ENCODE data around the gene ANKHD1. TPM values are rescaled to one million over a fixed set of nuclear protein-coding genes. Genes with fewer than 3 reads are reported as not detected.

Gene ANKHD1
- total RNA-seq, 1 experiment from 2014 or later = 113 TPM

DNA sequence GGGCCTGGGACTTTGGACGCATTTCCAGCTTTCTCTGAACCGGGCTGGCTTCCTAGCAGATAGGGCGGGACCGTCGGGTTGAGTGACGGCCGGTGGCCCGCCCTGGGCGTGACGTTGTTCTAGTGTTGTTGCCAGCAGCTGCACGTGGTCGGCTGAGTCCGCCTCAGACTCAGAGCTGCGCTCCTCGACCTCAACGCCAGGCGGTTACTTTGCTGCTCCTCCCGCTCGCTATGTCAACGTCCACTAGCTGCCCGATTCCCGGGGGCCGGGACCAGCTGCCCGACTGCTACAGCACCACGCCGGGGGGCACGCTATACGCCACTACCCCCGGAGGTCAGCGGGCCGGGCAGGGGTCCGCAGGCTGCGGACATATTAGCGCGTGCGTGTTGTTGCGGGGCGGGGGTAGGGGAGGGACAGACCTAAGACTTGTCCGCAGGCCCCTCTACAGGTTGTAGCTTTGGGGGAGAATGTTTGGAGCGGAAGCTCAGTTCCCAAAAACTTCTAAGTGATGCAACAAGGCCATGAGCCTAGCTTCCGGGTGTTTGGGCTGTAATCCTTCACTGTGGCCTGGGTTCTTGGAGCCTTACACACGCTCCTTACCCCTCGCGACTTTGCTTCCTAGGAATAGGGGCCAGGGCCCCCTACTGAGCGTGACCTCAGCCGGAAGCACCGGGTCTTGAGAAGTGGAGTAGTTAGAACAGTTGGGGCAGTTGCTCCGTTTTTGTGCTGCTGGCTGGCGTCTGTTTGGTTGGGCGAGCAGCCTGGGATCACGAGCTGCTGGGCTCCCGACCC lies 146.1 kb downstream of the ANKHD1 start, which contains the start of gene EIF4EBP3 (continued):
- TF ChIP-seq, protein P1, sequence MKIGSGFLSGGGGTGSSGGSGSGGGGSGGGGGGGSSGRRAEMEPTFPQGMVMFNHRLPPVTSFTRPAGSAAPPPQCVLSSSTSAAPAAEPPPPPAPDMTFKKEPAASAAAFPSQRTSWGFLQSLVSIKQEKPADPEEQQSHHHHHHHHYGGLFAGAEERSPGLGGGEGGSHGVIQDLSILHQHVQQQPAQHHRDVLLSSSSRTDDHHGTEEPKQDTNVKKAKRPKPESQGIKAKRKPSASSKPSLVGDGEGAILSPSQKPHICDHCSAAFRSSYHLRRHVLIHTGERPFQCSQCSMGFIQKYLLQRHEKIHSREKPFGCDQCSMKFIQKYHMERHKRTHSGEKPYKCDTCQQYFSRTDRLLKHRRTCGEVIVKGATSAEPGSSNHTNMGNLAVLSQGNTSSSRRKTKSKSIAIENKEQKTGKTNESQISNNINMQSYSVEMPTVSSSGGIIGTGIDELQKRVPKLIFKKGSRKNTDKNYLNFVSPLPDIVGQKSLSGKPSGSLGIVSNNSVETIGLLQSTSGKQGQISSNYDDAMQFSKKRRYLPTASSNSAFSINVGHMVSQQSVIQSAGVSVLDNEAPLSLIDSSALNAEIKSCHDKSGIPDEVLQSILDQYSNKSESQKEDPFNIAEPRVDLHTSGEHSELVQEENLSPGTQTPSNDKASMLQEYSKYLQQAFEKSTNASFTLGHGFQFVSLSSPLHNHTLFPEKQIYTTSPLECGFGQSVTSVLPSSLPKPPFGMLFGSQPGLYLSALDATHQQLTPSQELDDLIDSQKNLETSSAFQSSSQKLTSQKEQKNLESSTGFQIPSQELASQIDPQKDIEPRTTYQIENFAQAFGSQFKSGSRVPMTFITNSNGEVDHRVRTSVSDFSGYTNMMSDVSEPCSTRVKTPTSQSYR (CRISPR knock-in tag; IDR thresholded peaks at IDR 0.05) = no peak
- peak; percentile 83 for TF ChIP-seq NFATC4 (CRISPR knock-in tag; IDR thresholded peaks at IDR 0.05)
- TF ChIP-seq PREB (CRISPR knock-in tag; IDR thresholded peaks at IDR 0.05; ENCODE audit: borderline replicate concordance) = peak; percentile 23; the same call in 1 of the 2 replicates
- peak; percentile 99 for TF ChIP-seq FOXK1 (CRISPR knock-in tag; IDR thresholded peaks at IDR 0.05)
- TF ChIP-seq, protein P2, sequence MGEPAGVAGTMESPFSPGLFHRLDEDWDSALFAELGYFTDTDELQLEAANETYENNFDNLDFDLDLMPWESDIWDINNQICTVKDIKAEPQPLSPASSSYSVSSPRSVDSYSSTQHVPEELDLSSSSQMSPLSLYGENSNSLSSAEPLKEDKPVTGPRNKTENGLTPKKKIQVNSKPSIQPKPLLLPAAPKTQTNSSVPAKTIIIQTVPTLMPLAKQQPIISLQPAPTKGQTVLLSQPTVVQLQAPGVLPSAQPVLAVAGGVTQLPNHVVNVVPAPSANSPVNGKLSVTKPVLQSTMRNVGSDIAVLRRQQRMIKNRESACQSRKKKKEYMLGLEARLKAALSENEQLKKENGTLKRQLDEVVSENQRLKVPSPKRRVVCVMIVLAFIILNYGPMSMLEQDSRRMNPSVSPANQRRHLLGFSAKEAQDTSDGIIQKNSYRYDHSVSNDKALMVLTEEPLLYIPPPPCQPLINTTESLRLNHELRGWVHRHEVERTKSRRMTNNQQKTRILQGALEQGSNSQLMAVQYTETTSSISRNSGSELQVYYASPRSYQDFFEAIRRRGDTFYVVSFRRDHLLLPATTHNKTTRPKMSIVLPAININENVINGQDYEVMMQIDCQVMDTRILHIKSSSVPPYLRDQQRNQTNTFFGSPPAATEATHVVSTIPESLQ (CRISPR knock-in tag; IDR thresholded peaks at IDR 0.05) = no peak
- TF ChIP-seq, protein P3, sequence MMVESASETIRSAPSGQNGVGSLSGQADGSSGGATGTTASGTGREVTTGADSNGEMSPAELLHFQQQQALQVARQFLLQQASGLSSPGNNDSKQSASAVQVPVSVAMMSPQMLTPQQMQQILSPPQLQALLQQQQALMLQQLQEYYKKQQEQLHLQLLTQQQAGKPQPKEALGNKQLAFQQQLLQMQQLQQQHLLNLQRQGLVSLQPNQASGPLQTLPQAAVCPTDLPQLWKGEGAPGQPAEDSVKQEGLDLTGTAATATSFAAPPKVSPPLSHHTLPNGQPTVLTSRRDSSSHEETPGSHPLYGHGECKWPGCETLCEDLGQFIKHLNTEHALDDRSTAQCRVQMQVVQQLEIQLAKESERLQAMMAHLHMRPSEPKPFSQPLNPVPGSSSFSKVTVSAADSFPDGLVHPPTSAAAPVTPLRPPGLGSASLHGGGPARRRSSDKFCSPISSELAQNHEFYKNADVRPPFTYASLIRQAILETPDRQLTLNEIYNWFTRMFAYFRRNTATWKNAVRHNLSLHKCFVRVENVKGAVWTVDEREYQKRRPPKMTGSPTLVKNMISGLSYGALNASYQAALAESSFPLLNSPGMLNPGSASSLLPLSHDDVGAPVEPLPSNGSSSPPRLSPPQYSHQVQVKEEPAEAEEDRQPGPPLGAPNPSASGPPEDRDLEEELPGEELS (CRISPR knock-in tag; IDR thresholded peaks at IDR 0.05) = no peak
- no peak for TF ChIP-seq JUN (CRISPR knock-in tag; IDR thresholded peaks at IDR 0.05)
- peak; percentile 62; the same call in 1 of the 2 replicates for TF ChIP-seq CBFB (CRISPR knock-in tag; IDR thresholded peaks at IDR 0.05; ENCODE audit: low read depth)
- TF ChIP-seq PRRX2 (CRISPR knock-in tag; IDR thresholded peaks at IDR 0.05) = 0 out of 2 replicates have a peak, but pooled peaks have one; percentile 21
- TF ChIP-seq ZNF219 (CRISPR knock-in tag; IDR thresholded peaks at IDR 0.05; ENCODE audit: borderline replicate concordance) = no peak
- 0 out of 2 replicates have a peak, but pooled peaks have one; percentile 17 for TF ChIP-seq NR2C2 (CRISPR knock-in tag; IDR thresholded peaks at IDR 0.05)
- TF ChIP-seq TEAD4 (CRISPR knock-in tag; IDR thresholded peaks at IDR 0.05) = no peak
- no peak for TF ChIP-seq ATF1 (CRISPR knock-in tag; IDR thresholded peaks at IDR 0.05)
- TF ChIP-seq, protein P4, sequence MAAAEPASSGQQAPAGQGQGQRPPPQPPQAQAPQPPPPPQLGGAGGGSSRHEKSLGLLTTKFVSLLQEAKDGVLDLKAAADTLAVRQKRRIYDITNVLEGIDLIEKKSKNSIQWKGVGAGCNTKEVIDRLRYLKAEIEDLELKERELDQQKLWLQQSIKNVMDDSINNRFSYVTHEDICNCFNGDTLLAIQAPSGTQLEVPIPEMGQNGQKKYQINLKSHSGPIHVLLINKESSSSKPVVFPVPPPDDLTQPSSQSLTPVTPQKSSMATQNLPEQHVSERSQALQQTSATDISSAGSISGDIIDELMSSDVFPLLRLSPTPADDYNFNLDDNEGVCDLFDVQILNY (CRISPR knock-in tag; IDR thresholded peaks at IDR 0.05) = peak; percentile 53; the same call in 1 of the 2 replicates
- TF ChIP-seq CREM (CRISPR knock-in tag; IDR thresholded peaks at IDR 0.05) = no peak
- peak; percentile 98 for TF ChIP-seq MAX (CRISPR knock-in tag; IDR thresholded peaks at IDR 0.05)
- TF ChIP-seq, protein P5, sequence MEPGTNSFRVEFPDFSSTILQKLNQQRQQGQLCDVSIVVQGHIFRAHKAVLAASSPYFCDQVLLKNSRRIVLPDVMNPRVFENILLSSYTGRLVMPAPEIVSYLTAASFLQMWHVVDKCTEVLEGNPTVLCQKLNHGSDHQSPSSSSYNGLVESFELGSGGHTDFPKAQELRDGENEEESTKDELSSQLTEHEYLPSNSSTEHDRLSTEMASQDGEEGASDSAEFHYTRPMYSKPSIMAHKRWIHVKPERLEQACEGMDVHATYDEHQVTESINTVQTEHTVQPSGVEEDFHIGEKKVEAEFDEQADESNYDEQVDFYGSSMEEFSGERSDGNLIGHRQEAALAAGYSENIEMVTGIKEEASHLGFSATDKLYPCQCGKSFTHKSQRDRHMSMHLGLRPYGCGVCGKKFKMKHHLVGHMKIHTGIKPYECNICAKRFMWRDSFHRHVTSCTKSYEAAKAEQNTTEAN (CRISPR knock-in tag; IDR thresholded peaks at IDR 0.05) = no peak
- no peak; the same call in 1 of the 2 replicates for TF ChIP-seq SMAD3 (CRISPR knock-in tag; IDR thresholded peaks at IDR 0.05; ENCODE audit: borderline replicate concordance)
- TF ChIP-seq ZNF416 (CRISPR knock-in tag; IDR thresholded peaks at IDR 0.05) = peak; percentile 80; the same call in 1 of the 2 replicates
- no peak for TF ChIP-seq MLX (CRISPR knock-in tag; IDR thresholded peaks at IDR 0.05)
- TF ChIP-seq ZNF138 (CRISPR knock-in tag; conservative IDR thresholded peaks at IDR 0.05) = no peak
- TF ChIP-seq ZNF425 (CRISPR knock-in tag; conservative IDR thresholded peaks at IDR 0.05) = no peak
- no peak for TF ChIP-seq ZNF396 (CRISPR knock-in tag; IDR thresholded peaks at IDR 0.05; ENCODE audit: borderline replicate concordance)
- no peak for TF ChIP-seq IRF2 (CRISPR knock-in tag; IDR thresholded peaks at IDR 0.05; ENCODE audit: borderline replicate concordance, low read depth)
